WI38 (cell line): Measurements from ENCODE around the gene RAB30.

Source experiments
- H3K4me3 ChIP-seq: 2 replicates; pipeline ENCODE4 v1.5.1; 2011; ENCODE audit warnings: low read depth, mild to moderate bottlenecking, control low read depth, low read length
- CTCF ChIP-seq: IDR thresholded peaks from 2 replicates; pipeline ENCODE4 v1.5.1; 2012; ENCODE audit warnings: low read depth, mild to moderate bottlenecking, control low read depth, low read length

RAB30 gene

GRCh38 chr11:83057721-83058120 is 14.0 kb downstream of the RAB30 start:
- TF ChIP-seq CTCF, result no peak
- H3K4me3 ChIP-seq, result no peak overlapping the region

GRCh38 chr11:83056611-83057010 is 15.1 kb downstream of the RAB30 start:
- TF ChIP-seq CTCF, result no peak

GRCh38 chr11:83056204-83056603 is 15.5 kb downstream of the RAB30 start:
- TF ChIP-seq CTCF, result no peak
- no peak overlapping the region for H3K4me3 ChIP-seq

More at GRCh38 chr11:83056611-83057010, 15.1 kb downstream of the RAB30 start:
- no peak overlapping the region for H3K4me3 ChIP-seq

GRCh38 chr11:83054904-83055380 is 16.8 kb downstream of the RAB30 start:
- no peak for TF ChIP-seq CTCF
- no peak overlapping the region for H3K4me3 ChIP-seq

- no peak overlapping the region for H3K4me3 ChIP-seq
- TF ChIP-seq CTCF, result no peak
Observed at GRCh38 chr11:83054001-83054400, 17.7 kb downstream of the RAB30 start.

GRCh38 chr11:83051760-83052671 is 19.7 kb downstream of the RAB30 start:
- no peak for TF ChIP-seq CTCF
- H3K4me3 ChIP-seq, result peak overlapping the region; percentile 15; the same call in 1 of the 2 replicates

- H3K4me3 ChIP-seq, result no peak overlapping the region
- TF ChIP-seq CTCF, result no peak
Observed at GRCh38 chr11:83047515-83048225, 24.0 kb downstream of the RAB30 start.
